NCI-H2029 treated with DMSO at 0.1 percent for 48 hours (cell line): ENCODE results near the gene ZYX.
"Not testable (repeated sequence)": the region's sequence is repeated elsewhere in the genome, so short reads cannot be mapped to it uniquely, and the experiment has no call there.

Source experiments
- DNase-seq: peaks from one replicate; lab custom pipeline; 2025; lab: John Stamatoyannopoulos, UW

ZYX gene

DNA sequence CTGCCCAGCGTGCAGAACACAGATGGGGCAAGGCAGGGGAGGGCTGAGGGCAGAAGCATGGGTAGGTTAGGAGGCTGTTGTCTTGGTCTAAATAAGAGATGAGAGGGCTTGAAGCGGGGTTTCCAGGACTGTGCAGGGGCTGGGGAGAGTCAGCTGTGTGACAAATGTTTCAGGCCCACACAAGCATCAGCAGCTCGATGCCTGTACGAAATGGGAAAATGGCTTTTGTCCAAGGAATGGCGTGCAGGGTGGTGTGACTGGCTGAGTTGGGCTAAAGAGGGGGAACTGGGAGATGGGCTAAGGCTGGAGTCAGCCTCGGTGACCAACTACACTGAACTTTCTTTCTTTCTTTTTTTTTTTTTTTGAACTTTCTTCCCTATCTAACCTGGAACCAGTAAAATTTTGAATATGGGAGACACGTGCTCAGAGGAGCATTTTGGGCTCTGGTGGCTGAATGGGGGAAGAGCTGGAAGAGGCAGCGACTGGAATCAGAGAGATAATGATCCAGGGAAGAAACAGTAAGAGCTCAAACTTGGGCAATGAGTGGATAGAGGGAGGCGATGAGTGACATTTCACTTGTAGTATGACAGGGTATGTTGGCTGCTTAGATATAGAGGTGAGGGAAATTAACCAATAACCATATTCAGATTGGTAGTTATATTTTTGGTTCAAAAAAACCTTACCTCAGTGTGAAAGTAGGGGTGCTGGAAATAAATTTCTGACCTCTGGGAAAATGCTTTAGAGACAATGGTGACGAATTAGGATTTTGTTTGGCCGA lies 37.7 kb downstream of the ZYX start:
- DNase-seq = no peak

DNA sequence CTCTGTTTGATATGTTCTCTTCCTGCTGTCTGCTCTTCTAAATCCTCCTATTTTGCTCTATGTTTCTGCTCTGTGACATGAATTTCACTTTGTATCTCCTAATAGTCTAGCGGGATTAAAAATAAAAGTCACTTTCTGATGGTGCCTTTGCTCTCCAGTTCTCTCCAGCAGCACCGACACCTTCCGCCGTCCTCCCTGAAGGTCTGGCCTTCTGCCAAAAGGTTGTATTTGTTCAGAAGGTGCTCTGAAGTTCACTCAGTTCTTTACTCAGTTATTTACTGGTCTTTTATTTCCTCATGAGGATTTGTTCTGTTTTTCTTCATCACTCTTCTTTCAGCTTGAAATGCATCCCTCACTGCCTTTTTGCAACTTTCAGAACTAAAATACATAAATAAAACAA lies 38.7 kb downstream of the ZYX start:
- no peak for DNase-seq

DNA sequence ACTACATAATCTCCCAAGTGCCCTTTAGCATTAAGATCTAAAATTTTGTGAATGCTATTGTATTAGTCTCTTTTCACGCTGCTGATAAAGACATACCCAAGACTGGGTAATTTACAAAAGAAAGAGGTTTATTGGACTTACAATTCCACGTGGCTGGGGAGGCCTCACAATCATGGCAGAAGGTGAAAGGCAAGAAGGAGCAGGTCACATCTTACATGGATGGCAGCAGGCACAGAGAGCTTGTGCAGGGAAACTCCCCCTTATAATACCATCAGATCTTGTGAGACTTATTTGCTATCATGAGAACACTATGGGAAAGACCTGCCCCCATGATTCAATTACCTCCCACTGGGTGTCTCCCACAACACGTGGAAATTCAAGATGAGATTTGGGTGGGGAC lies 39.5 kb downstream of the ZYX start:
- not testable (repeated sequence) for DNase-seq

DNA sequence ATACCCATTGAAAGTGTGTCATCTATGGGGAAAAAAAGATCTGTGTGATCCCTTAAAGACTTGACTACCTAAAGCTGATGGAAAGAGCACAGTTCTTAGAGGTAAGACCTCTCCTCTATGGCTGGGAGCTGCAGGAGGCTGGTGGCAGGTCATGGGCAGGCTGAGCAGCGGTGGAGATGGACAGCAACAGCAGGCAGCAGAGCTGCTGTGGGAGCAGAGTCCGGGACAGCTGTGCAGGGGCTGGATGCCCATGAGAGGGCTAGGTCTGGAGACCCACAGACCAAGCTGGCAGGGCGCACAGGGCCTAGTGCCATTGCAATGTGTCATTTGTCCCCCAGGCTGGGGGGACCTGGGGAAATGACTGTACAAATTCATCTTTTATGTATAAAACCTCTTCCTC lies 40.9 kb downstream of the ZYX start:
- no peak for DNase-seq

DNA sequence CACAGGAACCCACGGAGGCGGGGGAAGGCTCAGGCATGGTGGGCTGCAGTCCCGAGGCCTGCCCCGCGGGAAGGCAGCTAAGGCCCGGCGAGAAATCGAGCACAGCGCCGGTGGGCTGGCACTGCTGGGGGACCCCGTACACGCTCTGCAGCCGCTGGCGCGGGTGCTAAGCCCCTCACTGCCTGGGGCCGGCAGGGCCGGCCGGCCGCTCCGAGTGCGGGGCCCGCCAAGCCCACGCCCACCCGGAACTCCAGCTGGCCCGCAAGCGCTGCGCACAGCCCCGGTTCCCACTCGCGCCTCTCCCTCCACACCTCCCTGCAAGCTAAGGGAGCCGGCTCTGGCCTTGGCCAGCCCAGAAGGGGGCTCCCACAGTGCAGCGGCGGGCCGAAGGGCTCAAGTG lies 43.3 kb downstream of the ZYX start:
- DNase-seq = not testable (repeated sequence)

DNA sequence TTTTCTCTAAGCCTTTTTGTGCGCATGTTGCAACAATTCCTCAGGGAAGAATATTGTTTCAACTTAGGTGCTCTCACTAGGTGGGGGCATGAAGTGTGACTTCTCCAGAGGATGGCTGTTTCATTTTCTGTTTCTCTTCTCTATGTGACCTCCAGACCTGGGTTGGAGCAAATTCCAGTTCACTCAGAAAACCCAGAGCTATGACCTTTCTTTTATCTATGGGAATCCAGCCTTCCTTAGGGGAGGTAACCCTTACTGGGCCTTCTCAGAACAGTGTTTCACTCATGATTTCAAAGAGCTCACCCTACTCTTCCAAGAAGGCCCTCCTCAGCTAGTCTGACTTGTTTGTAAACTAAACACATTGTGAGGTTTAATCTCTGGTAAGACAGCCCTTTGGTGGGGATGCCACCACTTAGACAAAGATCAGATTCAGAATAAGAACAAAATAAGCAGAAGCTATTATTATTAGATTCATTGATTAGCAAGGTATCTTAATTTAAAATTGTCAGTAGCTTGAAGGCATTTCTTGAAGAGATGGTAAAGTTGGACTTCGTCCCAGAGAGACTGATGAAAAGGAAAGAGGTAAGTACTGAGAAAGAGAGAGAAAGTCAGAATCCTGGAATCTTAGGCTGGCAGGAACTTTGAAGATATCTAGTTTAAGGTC lies 45.5 kb downstream of the ZYX start:
- DNase-seq = no peak

DNA sequence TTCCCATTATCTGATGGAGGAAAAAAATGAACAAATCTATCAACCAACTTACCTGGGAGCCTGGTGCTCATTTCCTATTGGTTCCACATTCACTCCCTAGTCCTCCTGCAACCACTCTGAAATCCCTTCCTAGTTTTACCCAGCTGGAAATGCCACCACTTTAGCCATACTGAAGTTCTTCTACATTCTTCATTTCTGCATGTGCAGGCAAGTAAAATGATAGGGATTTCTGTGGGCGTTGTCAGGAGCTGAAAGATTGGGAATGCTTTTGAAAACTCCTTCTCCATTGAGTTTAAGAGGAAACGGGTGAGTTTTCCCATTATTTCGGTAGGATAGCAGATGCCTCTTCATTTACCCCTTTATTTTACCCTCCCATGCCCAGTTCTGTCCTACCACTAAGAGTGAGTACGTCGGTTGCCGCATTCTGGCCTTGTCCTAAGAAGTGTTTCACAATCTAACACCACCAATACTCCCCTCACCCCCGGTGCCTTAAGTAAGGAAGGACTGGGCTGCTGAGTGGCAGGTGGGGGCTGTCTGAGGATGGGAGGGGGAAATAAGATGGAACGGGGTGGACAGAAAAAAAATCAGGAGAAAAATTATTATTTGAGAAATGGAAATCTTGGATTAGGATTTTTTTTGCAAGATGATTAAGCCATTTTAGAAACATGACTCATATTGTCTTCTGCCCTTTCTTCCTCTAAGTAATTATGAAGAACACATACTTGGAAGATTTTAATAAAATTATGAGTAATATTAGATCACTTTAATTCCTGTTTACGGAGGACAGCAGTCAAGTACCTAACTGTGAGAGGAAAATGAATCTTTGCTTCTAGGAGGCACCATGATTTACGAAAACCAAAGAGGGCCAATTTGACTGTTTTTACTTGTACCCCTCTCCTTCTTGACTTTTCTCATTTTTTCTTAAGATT lies 48.9 kb downstream of the ZYX start:
- no peak for DNase-seq

DNA sequence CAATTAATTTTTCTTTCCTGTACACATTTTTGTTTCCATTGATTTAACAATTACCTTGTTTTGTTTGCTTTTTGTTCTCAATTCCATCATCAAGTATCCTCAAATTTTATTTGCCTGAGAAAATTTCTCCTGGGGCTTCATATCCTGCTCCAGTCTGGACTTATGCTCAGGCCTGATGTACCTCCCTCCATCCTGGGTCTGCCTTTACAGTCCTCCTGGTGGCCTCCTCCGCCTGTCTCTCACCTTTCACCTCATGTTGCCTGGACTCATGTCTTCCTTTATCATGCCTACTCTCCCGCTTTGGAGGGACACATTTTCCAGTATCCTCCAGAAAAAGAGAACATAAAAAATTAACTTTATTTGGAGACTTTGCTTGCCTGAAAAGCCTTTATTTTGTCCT lies 50.0 kb downstream of the ZYX start:
- no peak for DNase-seq

DNA sequence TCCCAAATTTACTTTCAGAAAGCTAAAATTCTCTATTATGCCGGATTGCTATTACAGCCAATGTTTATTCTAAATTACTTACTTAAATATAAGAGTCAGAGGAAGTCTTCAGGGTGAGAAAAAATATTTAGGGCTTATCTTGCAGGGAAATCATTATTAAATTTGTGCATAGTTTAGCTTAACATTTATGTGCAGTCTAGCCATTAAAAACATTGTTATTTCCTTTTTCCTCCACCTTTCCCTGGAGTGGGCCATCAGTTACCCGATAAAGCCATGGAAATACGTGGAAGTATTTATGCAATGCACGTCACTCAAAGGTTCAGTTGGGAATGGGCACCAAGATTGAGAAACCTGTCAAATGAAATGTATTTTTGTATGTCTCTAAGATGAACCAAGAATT lies 52.6 kb downstream of the ZYX start:
- DNase-seq = no peak

DNA sequence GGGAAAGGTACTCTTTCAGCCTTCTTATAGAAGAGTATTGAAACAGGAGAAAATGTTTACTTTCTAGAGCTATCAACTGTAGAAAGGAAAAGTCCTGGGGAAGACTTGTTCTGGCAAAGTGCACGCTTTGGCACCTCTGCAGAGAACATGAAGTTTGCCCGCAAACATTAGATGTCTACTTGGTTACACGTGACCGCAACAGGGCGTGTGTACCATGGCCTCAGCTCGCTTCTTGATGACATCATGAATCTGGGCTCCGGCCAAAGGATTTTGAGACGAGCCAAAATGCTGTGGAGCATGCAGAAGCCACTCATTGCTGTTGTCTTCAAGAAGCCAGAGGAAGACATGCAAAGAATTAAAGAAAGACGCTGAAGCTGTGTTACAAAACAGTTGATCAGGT lies 53.5 kb downstream of the ZYX start:
- no peak for DNase-seq

DNA sequence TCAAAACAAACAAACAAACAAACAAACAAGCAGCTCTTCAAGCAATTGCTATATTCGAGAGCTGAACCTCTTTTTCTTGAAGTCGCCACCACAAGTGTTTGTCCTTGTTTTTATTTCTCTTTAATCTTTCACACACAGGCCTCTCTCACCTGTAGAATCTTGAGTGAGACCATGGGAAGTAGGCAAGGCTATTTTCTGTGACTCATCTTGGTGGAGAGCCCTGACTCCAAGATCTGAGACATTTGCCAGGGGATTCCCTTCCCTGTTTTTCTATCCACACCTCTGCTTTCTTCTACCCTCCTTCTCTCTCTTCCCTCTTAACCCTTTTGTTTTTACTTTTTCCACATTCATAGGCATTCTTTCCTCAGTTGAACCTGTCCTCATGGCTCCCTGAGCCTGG lies 54.1 kb downstream of the ZYX start:
- DNase-seq = no peak

DNA sequence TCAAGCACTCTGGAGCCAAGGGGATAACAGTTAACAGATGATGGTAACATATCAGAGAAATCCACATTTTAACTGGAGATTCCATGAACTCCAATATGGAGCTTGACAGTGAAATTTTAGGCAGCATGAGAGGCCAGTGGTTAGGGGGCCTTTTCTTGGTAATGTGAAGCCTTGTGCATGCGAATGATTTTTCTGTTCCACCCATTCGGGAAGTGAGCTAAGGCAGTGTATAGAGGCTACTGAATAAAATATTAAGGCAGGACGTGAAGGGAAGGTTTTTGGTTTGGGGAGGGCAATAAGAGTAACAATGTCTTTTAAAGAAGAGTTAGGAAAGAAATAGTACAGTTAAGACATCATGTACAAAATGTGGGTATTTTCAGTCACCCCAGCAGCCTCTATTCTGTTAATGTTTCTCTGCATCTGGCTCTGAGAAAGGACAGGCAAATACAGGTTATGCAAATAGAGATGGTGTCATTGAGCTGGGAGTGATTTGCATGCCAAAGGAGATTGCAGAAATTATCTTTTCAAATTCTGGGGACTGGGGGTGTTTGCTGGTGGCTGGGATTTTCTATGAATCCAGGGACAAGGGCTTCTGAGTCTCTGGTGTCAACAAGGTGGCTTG lies 55.3 kb downstream of the ZYX start:
- no peak for DNase-seq

DNA sequence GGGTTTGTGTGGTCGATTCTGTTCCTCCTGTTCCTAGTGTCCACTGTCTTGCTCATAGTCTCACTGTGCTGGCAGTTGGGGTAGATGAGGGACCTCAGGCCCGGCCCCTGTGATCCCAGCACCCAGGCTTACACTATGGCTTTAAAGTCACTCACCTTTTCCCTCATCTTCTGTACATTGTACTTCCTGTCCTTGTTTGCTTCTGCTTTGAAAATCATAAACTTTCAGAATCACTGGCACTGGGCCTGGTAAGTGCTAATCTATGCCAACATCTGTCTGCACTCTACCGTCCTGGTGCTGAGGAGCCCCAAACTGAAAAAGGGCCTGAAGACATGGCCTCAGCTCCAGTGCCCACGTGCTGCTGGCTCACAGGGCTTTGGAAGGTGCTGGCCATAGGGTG lies 56.4 kb downstream of the ZYX start:
- no peak for DNase-seq

DNA sequence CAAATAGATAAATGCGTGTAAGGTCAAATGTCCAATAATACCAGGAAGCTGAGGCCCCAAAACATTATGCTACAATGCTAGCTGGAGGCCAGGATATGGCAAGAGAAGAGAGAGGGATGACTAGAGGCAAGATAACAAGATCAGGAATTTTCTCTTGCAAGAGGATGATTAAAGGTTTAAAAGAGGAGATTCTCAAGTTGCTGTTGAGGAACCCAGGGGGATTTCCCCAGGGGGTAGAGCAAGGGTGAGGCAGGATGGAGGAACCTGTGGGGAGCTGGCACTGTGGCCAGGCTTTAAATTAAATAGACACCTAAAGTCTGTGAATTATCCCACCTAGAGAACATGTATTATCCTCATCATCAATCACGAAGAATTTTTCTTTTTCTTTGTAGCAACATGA lies 58.7 kb downstream of the ZYX start:
- DNase-seq = no peak
